ENCODE data around the gene KRTAP5-9.
A peak's percentile ranks its signal among the peaks of the same experiment; 100 is the strongest.
"Not testable (repeated sequence)": the region's sequence is repeated elsewhere in the genome, so short reads cannot be mapped to it uniquely, and the experiment has no call there.

The KRTAP5-9 gene

DNA sequence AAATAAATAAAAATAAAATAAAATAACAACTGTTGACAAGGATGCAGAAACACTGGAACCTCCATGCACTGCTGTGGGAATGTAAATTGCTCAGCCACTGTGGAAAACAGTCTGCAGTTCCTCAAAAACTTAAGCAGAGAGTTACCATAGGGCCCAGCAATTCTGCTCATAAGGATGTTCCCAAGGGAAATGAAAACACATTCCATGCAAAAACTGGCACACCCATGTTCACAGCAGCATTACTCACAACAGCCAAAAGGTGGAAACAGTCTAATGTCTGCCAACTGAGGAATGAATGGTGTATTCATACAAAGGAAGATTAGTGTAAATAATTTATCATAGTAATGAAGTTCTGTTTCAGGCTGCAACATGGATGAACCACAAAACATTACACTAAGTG lies 13.9 kb downstream of the KRTAP5-9 start:
- DNase-seq (ENCODE audit: low read depth in 2 of 2) = no peak

- DNase-seq (ENCODE audit: low read depth in 2 of 2) = no peak
Observed at GRCh38 chr11:71563406-71563805, 15.2 kb downstream of the KRTAP5-9 start.

- no peak for DNase-seq (ENCODE audit: low read depth in 2 of 2)
Observed at GRCh38 chr11:71564430-71564829, 16.2 kb downstream of the KRTAP5-9 start.

DNA sequence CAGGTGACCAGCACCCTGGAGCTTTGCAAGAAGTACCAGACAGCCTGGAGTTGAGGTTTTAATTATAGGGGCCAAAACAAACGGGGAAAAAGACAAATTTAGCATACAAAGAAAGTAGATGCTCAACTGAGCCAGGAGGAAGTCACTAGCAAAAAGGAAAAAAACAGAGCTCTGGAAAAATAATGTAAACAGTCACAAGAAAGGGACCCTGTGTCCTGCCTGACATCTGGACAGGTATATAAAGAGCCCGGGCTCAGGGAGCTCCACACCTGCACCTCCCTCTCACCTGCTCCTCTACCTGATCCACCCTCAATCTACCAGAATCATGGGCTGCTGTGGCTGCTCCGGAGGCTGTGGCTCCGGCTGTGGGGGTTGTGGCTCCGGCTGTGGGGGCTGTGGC lies 17.0 kb downstream of the KRTAP5-9 start, which contains the start of gene KRTAP5-10:
TSS of gene KRTAP5-10 (plus strand) at position 301 of the 400 bp plus-strand sequence. CDS start at position 326, 25 bp downstream.
- DNase-seq (ENCODE audit: low read depth in 2 of 2) = no peak

- no peak for DNase-seq (ENCODE audit: low read depth in 2 of 2)
Observed at GRCh38 chr11:71566081-71566620, 17.9 kb downstream of the KRTAP5-9 start.

GRCh38 chr11:71566626-71567599 lies 18.7 kb downstream of the KRTAP5-9 start:
- DNase-seq (ENCODE audit: low read depth in 2 of 2) = not testable (repeated sequence)

GRCh38 chr11:71567633-71568032 lies 19.4 kb downstream of the KRTAP5-9 start:
- DNase-seq (ENCODE audit: low read depth in 2 of 2) = not testable (repeated sequence)

- DNase-seq (ENCODE audit: low read depth in 2 of 2) = no peak
Observed at GRCh38 chr11:71568704-71569349, 20.6 kb downstream of the KRTAP5-9 start.

GRCh38 chr11:71571101-71571850 lies 23.1 kb downstream of the KRTAP5-9 start:
- not testable (repeated sequence) for DNase-seq (ENCODE audit: low read depth in 2 of 2)

DNA sequence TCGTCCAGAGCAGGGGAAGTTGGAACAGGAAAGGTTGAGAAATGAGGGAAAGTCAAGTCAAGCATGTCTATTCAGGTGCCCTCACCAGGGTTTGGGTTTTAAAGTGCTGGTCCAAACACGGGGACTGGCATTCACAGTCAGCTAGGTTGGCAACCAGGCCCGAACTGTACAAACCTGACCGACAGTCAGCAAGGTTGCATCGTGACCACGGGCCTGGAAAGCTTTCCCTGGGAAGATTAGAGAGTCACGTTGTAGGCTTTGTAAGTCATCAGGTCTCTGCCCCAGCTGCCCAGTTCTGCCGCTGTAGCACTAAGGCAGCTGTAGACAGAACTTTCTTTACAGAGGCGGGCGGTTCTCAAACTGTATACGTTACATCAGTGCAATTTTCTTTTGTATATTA lies 24.6 kb downstream of the KRTAP5-9 start:
- DNase-seq (ENCODE audit: low read depth in 2 of 2) = no peak

GRCh38 chr11:71574418-71574817 lies 26.2 kb downstream of the KRTAP5-9 start:
- DNase-seq (ENCODE audit: low read depth in 2 of 2) = no peak

- no peak for DNase-seq (ENCODE audit: low read depth in 2 of 2)
Observed at GRCh38 chr11:71575723-71576424, 27.7 kb downstream of the KRTAP5-9 start.

DNA sequence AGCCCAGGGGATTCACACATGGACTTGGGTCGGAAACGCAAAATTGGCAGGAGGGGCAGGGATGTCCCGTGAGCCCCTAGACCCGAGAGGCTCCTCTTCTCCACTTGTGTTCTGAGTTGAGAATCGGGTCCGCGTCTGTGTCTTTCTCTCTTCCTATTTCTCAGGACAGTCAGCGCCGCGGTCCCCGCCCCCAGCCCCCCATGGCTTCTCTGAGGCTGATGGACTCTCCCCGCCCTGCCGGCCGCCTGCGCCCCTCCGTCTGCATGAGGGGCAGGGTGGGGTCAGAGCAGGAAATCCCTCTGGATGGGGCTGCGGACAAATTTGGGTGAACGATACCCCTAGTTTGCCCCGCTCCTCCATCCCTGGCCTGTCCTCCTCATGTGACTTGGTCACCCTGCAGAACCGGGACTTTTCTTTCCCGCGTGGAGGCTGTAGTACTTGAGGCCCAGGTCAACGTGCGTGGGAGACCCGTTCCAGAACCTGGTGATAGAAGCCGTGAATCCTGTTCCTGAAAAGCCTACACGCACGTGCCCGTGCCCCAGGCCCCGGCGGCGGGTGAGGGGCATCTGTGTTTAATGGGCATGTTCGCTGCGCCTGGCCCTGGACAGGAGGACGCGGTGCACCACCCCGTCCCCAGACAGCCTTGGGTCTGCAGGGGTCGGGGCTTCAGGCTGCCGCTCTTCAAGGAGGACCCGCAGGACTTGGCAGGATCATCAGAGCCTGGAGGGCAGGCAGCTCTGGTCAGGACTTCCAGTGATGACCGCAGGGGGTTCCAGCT lies 28.7 kb downstream of the KRTAP5-9 start:
- DNase-seq (ENCODE audit: low read depth in 2 of 2) = not testable (repeated sequence)

GRCh38 chr11:71577469-71578004 lies 29.3 kb downstream of the KRTAP5-9 start:
- no peak for DNase-seq (ENCODE audit: low read depth in 2 of 2)

GRCh38 chr11:71579513-71579912 lies 31.3 kb downstream of the KRTAP5-9 start:
- DNase-seq (ENCODE audit: low read depth in 2 of 2) = not testable (repeated sequence)

DNA sequence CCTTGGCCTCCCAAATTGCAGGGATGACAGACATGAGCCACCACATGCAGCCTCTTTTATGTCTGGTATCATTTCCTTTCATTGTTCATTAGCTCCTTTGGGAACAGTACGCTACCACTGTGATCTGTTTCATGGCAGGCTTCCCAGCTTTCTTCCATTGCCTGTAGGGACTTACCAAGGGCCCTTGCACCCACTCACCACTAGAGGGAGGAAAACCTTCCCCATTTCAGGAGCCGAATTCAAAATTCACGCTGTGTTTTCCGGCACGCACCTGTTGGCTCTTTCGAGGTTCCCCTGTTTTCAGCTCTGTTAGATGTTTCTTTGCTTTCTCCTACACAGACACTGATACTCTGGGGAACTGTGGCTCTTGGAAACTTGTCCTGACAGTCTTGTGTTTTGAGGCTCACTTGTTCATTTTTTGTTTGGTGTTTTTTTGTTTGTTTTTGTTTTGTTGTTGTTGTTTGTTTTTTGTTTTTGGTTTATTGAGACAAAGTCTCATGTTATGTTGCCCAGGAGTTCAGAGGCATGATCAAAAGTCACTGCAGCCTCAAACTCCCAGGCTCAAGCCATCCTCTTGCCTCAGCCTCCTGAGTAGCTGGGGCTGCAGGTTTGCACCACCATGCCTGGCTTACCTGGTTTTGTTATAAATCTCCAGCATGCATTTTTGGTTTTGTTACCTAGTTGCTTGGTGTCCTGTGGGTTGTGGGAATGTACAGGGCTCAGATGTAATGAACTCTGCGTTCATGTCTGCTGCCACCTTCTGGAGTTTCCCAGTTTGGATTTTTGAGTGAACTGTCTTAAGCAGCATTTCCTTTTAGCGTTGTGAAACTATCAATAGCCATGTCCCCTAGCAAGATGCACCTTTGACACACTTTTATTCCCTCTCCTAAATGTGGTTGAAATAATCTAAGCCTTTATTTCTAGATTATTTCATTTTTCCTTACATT lies 32.1 kb downstream of the KRTAP5-9 start:
- DNase-seq (ENCODE audit: low read depth in 2 of 2) = peak; percentile 9 to 12

DNA sequence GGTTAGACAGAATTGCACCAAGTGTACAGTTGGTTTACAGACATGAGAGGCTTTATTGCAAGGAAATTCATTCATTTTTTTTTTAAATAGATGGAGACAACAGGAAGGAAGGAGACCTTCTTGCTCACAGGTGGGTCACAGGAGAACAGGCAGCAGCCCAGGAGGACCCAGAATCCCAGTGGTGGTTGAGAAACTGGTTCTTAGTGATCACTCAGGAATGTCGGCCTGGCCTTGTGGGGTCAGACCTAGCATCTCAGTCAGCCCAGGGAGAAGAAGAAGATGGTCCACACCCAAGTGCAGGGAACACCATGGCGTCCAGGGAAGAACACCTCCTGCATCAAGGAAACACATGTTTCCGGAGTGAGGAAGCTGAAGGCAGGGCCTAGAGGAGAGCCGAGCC lies 33.6 kb downstream of the KRTAP5-9 start:
- no peak for DNase-seq (ENCODE audit: low read depth in 2 of 2)

GRCh38 chr11:71582309-71582895 lies 34.2 kb downstream of the KRTAP5-9 start, which contains the start of gene KRTAP5-11:
Gene KRTAP5-11 (minus strand): TSS chr11:71582875. CDS start chr11:71582837, 38 bp downstream.
- DNase-seq (ENCODE audit: low read depth in 2 of 2) = no peak

Measured in activated CD4-positive, alpha-beta T cell treated with anti-CD3 and anti-CD28 coated beads for 24 hours (primary cell).